HepG2 (cell line): ENCODE results near the gene RBBP9. TPM values are rescaled to one million over a fixed set of nuclear protein-coding genes. Genes with fewer than 3 reads are reported as not detected.
A peak's percentile ranks its signal among the peaks of the same experiment; 100 is the strongest.

ENCODE experiments used
- ARNTL ChIP-seq: sonication (generic); formaldehyde crosslinking; IDR thresholded peaks from 2 replicates; pipeline ENCODE4 v1.4.0; 2020; ENCODE audit warnings: mild to moderate bottlenecking, missing genetic modification reagents
- FIP1L1 ChIP-seq: fragments of 200-400 bp; formaldehyde crosslinking; IDR thresholded peaks from 2 replicates; pipeline ENCODE4 v1.6.1; 2018; ENCODE audit warnings: low read depth, mild to moderate bottlenecking, low read length, moderate library complexity, borderline replicate concordance; ENCODE audit not compliant: insufficient read depth
- MED1 ChIP-seq: sonication (generic); formaldehyde crosslinking; IDR thresholded peaks from 2 replicates; pipeline ENCODE4 v1.4.0; 2020; ENCODE audit warnings: missing genetic modification reagents
- PAXIP1 ChIP-seq: sonication (generic); formaldehyde crosslinking; conservative IDR thresholded peaks from 2 replicates; pipeline ENCODE4 v1.4.0; 2020; ENCODE audit warnings: mild to moderate bottlenecking, missing genetic modification reagents, moderate library complexity
- POLR2G ChIP-seq: fragments of 200-400 bp; formaldehyde crosslinking; IDR thresholded peaks from 2 replicates; pipeline ENCODE4 v1.6.1; 2018; ENCODE audit warnings: mild to moderate bottlenecking, low read depth, low read length, moderate library complexity
- REPIN1 ChIP-seq: sonication (generic); formaldehyde crosslinking; IDR thresholded peaks from 2 replicates; pipeline ENCODE4 v1.8.0; 2022; ENCODE audit warnings: missing genetic modification reagents, low read depth, mild to moderate bottlenecking, borderline replicate concordance
- SNAI1 ChIP-seq: sonication (generic); formaldehyde crosslinking; IDR thresholded peaks from 2 replicates; pipeline ENCODE4 v1.5.0; 2020; ENCODE audit warnings: mild to moderate bottlenecking, missing genetic modification reagents, borderline replicate concordance
- XRCC5 ChIP-seq: fragments of 200-400 bp; formaldehyde crosslinking; optimal IDR thresholded peaks from 2 replicates; pipeline ENCODE3; 2017; ENCODE audit warnings: mild to moderate bottlenecking, low read length
- ZNF160 ChIP-seq: sonication (generic); formaldehyde crosslinking; IDR thresholded peaks from 2 replicates; pipeline ENCODE4 v1.8.0; 2022; ENCODE audit warnings: mild to moderate bottlenecking, inconsistent platforms, missing genetic modification reagents
- polyA plus RNA-seq, 8 experiments: library from polyadenylated mRNA; depleted of rRNA in 3 of 8; stranded (reverse) in 7 of 8; unstranded in 1 of 8; fragments of >200 nt; fragmentation: Illumina TruSeq in 4 of 8; extraction: Trizol in 4 of 8; gene quantifications; 2 replicates each; pipeline versions ENCODE4 v1.2.1 to v1.2.3, GENCODE V29; 2011 to 2016; ENCODE audit warnings: low read depth in 4 of 8, missing spikeins in 1 of 8, mixed read lengths in 1 of 8; ENCODE audit not compliant: insufficient read depth in 1 of 8
- total RNA-seq, 5 experiments: library from RNA; depleted of rRNA; stranded (reverse); fragments of >200 nt; fragmentation: Illumina TruSeq; extraction: Trizol; gene quantifications; 2 replicates each; pipeline ENCODE4 v1.2.3, GENCODE V29; 2016; ENCODE audit warnings: low read depth in 1 of 5
- TF ChIP-seq, protein P1 (sequence below): sonication (generic); formaldehyde crosslinking; IDR thresholded peaks from 2 replicates; pipeline ENCODE4 v1.4.0; 2020; ENCODE audit warnings: mild to moderate bottlenecking, missing genetic modification reagents
- TF ChIP-seq, protein P2 (sequence below): sonication (generic); formaldehyde crosslinking; IDR thresholded peaks from 2 replicates; pipeline ENCODE4 v1.4.0; 2020; ENCODE audit warnings: mild to moderate bottlenecking, missing genetic modification reagents
- TF ChIP-seq, protein P3 (sequence below): sonication (generic); formaldehyde crosslinking; IDR thresholded peaks from 2 replicates; pipeline ENCODE4 v1.4.0; 2020; ENCODE audit warnings: mild to moderate bottlenecking, missing genetic modification reagents
- TF ChIP-seq, protein P4 (sequence below): sonication (generic); formaldehyde crosslinking; IDR thresholded peaks from 2 replicates; pipeline ENCODE4 v1.5.1; 2020; ENCODE audit warnings: missing genetic modification reagents, mild to moderate bottlenecking, borderline replicate concordance

The RBBP9 gene
- total and polyA plus RNA-seq, 2 of the 13 experiments (the other 11 are each of a cell fraction or from before 2014, with no cell fraction given): 28.0 to 56.3 TPM

GRCh38 chr20:18466574-18466893 is 30.5 kb downstream of the RBBP9 start (continued):
- TF ChIP-seq XRCC5 (no peak), ZNF160 (CRISPR knock-in tag) (no peak), SNAI1 (0 out of 2 replicates have a peak, but pooled peaks have one; percentile 8), POLR2G (peak; percentile 62), PAXIP1 (CRISPR knock-in tag) (no peak), FIP1L1 (0 out of 2 replicates have a peak, but pooled peaks have one; percentile 9), REPIN1 (no peak), MED1 (CRISPR knock-in tag) (no peak), ARNTL (CRISPR knock-in tag) (no peak)
- TF ChIP-seq, protein P1, sequence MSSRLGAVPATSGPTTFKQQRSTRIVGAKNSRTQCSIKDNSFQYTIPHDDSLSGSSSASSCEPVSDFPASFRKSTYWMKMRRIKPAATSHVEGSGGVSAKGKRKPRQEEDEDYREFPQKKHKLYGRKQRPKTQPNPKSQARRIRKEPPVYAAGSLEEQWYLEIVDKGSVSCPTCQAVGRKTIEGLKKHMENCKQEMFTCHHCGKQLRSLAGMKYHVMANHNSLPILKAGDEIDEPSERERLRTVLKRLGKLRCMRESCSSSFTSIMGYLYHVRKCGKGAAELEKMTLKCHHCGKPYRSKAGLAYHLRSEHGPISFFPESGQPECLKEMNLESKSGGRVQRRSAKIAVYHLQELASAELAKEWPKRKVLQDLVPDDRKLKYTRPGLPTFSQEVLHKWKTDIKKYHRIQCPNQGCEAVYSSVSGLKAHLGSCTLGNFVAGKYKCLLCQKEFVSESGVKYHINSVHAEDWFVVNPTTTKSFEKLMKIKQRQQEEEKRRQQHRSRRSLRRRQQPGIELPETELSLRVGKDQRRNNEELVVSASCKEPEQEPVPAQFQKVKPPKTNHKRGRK (CRISPR knock-in tag): 0 out of 2 replicates have a peak, but pooled peaks have one; percentile 33
- TF ChIP-seq, protein P2, sequence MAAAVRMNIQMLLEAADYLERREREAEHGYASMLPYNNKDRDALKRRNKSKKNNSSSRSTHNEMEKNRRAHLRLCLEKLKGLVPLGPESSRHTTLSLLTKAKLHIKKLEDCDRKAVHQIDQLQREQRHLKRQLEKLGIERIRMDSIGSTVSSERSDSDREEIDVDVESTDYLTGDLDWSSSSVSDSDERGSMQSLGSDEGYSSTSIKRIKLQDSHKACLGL (CRISPR knock-in tag): 0 out of 2 replicates have a peak, but pooled peaks have one; percentile 10
- TF ChIP-seq, protein P3, sequence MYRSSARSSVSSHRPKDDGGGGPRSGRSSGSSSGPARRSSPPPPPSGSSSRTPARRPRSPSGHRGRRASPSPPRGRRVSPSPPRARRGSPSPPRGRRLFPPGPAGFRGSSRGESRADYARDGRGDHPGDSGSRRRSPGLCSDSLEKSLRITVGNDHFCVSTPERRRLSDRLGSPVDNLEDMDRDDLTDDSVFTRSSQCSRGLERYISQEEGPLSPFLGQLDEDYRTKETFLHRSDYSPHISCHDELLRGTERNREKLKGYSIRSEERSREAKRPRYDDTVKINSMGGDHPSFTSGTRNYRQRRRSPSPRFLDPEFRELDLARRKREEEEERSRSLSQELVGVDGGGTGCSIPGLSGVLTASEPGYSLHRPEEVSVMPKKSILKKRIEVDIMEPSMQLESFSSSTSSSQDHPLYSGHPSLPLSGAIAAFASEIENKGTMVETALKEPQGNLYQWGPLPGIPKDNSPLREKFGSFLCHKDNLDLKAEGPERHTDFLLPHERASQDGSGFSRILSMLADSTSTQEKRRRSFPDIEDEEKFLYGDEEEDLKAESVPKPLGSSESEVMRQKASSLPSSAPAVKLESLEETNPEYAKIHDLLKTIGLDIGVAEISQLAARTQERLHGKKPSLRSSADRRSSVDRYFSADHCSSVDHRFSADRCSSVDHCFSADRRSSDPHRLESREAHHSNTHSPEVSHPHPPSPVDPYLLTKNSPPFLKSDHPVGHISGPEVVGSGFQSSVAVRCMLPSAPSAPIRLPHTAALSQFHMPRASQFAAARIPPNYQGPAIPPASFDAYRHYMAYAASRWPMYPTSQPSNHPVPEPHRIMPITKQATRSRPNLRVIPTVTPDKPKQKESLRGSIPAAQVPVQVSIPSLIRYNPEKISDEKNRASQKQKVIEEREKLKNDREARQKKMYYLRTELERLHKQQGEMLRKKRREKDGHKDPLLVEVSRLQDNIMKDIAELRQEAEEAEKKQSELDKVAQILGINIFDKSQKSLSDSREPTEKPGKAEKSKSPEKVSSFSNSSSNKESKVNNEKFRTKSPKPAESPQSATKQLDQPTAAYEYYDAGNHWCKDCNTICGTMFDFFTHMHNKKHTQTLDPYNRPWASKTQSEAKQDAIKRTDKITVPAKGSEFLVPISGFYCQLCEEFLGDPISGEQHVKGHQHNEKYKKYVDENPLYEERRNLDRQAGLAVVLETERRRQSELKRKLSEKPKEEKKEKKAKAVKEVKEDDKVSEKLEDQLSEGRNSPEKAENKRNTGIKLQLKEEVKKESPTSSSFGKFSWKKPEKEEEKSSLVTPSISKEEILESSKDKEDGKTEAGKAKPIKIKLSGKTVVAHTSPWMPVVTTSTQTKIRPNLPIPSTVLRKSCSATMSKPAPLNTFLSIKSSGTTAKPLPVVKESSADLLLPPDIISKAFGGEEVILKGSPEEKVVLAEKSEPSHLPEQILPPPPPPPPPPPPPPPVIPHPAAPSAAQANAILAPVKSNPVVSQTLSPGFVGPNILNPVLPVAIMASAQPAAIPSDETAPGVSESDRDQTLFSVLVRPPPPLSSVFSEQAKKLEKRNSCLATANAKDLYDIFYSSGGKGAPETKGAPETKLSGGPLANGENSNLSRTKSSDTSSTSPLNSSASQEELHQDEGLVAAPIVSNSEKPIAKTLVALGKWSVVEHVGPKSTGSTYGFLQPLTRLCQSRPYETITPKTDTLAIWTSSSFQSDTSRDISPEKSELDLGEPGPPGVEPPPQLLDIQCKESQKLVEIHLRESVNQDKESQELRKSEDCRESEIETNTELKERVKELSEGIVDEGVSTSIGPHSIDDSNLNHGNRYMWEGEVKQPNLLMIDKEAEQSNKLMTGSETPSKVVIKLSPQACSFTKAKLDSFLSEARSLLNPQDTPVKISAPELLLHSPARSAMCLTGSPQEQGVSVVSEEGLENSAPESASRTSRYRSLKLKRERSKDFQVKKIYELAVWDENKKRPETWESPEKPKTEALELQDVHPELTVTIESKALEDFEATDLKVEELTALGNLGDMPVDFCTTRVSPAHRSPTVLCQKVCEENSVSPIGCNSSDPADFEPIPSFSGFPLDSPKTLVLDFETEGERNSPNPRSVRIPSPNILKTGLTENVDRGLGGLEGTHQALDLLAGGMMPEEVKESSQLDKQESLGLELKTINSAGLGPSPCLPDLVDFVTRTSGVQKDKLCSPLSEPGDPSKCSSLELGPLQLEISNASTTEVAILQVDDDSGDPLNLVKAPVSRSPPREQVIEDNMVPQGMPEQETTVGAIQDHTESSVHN (CRISPR knock-in tag): 0 out of 2 replicates have a peak, but pooled peaks have one; percentile 70
- TF ChIP-seq, protein P4, sequence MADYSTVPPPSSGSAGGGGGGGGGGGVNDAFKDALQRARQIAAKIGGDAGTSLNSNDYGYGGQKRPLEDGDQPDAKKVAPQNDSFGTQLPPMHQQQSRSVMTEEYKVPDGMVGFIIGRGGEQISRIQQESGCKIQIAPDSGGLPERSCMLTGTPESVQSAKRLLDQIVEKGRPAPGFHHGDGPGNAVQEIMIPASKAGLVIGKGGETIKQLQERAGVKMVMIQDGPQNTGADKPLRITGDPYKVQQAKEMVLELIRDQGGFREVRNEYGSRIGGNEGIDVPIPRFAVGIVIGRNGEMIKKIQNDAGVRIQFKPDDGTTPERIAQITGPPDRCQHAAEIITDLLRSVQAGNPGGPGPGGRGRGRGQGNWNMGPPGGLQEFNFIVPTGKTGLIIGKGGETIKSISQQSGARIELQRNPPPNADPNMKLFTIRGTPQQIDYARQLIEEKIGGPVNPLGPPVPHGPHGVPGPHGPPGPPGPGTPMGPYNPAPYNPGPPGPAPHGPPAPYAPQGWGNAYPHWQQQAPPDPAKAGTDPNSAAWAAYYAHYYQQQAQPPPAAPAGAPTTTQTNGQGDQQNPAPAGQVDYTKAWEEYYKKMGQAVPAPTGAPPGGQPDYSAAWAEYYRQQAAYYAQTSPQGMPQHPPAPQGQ (CRISPR knock-in tag): no peak
